ACC112 (cell line): ENCODE data around the gene ST7.
A peak's percentile ranks its signal among the peaks of the same experiment; 100 is the strongest.

ENCODE experiments used
- H2AFZ ChIP-seq: fragments of 200-600 bp; sonication (generic); one replicate; pipeline ENCODE4 v1.6.0; 2017; ENCODE audit warnings: antibody characterized with exemption, low read length; ENCODE audit not compliant: unreplicated experiment
- H3K27ac ChIP-seq: fragments of 200-600 bp; sonication (generic); 2 replicates; pipeline ENCODE4 v1.5.1; 2014; ENCODE audit warnings: low read depth, mild to moderate bottlenecking, antibody characterized with exemption, low read length, moderate library complexity
- H3K27me3 ChIP-seq: fragments of 200-600 bp; sonication (generic); 2 replicates; pipeline ENCODE4 v1.6.1; 2014; ENCODE audit warnings: mild to moderate bottlenecking, antibody characterized with exemption, low read length, moderate library complexity, mixed read lengths; ENCODE audit not compliant: insufficient read depth
- H3K36me3 ChIP-seq: fragments of 200-600 bp; sonication (generic); 2 replicates; pipeline ENCODE4 v1.6.1; 2016; ENCODE audit warnings: mild to moderate bottlenecking, antibody characterized with exemption, low read length, moderate library complexity, mixed read lengths; ENCODE audit not compliant: insufficient read depth
- H3K4me1 ChIP-seq: fragments of 200-600 bp; sonication (generic); one replicate; pipeline ENCODE4 v1.6.1; 2016; ENCODE audit warnings: low read length, mixed read lengths; ENCODE audit not compliant: insufficient read depth, unreplicated experiment, control insufficient read depth
- H3K4me3 ChIP-seq: fragments of 200-600 bp; sonication (generic); 2 replicates; pipeline ENCODE4 v1.5.1; 2014; ENCODE audit warnings: mild to moderate bottlenecking, low read depth, low read length
- H3K79me2 ChIP-seq: fragments of 200-600 bp; sonication (generic); one replicate; pipeline ENCODE4 v1.6.0; 2016; ENCODE audit warnings: low read length; ENCODE audit not compliant: control insufficient read depth, unreplicated experiment, insufficient read depth

Gene ST7

DNA sequence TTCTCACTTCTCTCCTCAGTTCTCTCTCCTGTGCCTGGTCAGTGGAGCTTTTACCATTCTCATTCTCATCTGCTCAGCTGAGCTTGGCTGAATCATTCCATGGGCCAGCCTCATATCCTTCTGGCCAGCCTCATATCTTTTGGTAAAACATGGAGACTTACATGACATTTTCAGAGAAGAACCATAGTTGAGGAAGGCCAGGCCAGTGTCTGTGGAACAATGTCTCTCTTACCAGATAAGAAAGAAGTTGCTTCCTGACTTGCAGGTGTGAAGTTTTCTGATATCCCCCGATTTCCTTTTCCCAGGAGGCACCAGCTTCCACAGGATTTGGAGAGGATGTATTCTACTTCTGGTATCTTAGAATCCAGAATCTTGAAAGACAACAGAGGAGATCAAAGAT lies 24.7 kb downstream of the ST7 start:
- Histone ChIP-seq H3K4me3 (no peak overlapping the region), H3K79me2 (peaks cover 5% of the 10 kb centered on the region), H2AFZ (no peak overlapping the region), H3K36me3 (no peaks in the 10 kb centered on the region), H3K27me3 (no peaks in the 10 kb centered on the region), H3K27ac (no peak overlapping the region), H3K4me1 (peaks cover 10% of the 10 kb centered on the region)

DNA sequence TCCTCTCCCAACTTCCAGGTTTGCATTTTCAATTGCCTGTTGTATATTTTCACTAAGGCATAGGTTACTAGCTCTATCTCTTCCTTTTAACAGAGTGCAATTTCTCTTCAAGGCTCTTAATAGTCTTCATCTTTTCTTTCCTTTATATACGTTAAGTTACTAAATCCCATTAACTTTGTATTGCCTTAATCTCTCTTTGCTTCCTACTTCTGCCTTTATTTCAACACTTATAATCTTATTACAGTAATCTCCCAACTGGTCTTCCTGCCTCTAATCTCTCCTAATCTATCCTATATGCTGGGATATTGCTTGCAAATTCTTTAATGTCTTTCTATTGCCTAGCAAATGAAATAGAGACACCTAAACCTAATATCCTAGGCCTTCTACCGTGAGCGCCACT lies 26.1 kb downstream of the ST7 start:
- Histone ChIP-seq H3K4me3 (no peak overlapping the region), H3K36me3 (no peaks in the 10 kb centered on the region), H3K27ac (no peak overlapping the region), H3K4me1 (peaks cover 10% of the 10 kb centered on the region), H3K79me2 (no peaks in the 10 kb centered on the region), H2AFZ (no peak overlapping the region), H3K27me3 (no peaks in the 10 kb centered on the region)

DNA sequence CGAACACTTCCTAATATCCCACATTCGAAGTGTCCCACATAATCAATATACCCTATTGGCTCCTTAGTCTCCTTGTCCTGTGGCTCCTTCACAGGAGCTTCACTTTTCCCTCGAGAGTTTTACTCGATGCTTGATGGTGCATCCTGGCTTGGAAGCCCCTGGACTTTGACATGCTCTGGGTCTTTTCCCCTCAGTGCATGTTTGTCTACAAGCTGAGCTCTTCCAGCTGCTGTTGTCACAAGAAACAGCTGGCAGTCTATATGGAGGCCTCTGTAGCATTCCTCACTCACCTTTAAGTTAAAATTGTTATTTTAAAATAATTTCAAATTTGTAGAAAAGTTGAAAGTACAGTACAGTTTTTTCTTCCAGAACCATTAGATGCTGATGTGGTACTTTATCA lies 27.1 kb downstream of the ST7 start:
- no peak overlapping the region for H3K27ac ChIP-seq
- no peaks in the 10 kb centered on the region for H3K36me3 ChIP-seq
- H3K4me1 ChIP-seq, result peaks cover 10% of the 10 kb centered on the region
- no peaks in the 10 kb centered on the region for H3K79me2 ChIP-seq
- H2AFZ ChIP-seq, result no peak overlapping the region
- H3K4me3 ChIP-seq, result no peak overlapping the region
- H3K27me3 ChIP-seq, result no peaks in the 10 kb centered on the region

DNA sequence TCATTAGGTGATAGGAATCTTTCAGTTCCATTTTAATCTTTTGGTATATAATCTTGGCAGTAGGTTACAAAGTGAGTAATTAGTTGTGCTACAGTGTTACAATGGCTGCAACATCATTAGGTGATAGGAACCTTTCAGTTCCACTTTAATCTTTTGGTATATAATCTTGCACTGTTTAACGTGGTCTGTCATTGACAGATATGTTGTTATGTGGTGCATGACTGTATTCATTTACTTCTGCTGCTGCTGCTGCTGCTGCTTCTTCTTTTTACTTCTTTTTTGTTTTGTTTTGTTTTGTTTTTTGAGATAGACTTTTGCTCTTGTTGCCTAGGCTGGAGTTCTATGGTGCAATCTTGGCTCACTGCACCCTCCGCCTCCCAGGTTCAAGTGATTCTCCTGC lies 28.6 kb downstream of the ST7 start:
- peaks cover 14% of the 10 kb centered on the region for H3K4me1 ChIP-seq
- H3K36me3 ChIP-seq, result no peaks in the 10 kb centered on the region
- no peak overlapping the region for H3K4me3 ChIP-seq
- H3K27ac ChIP-seq, result no peak overlapping the region
- no peak overlapping the region for H2AFZ ChIP-seq
- peaks cover 1% of the 10 kb centered on the region for H3K79me2 ChIP-seq
- H3K27me3 ChIP-seq, result no peaks in the 10 kb centered on the region

DNA sequence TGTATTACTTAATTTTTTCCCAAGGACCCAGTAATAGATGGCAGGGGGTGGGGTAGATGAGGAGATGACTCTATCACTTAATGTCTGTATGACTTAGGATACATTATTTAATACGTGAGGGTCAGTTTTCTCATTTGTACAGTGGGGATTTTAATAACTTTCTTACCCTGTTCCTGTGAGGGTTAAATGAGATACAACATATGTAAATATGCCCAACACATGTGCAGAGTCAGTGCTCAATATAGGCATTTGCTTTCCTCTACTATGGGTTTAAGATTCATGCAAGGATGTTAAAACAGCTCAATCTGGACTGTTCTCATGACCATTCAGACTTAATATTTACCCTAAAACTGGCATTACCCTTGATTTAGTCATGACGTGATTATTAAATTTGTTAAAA lies 31.2 kb downstream of the ST7 start:
- H3K79me2 ChIP-seq, result peaks cover 12% of the 10 kb centered on the region
- H3K27me3 ChIP-seq, result no peaks in the 10 kb centered on the region
- H3K4me3 ChIP-seq, result no peak overlapping the region
- no peaks in the 10 kb centered on the region for H3K36me3 ChIP-seq
- peaks cover 10% of the 10 kb centered on the region for H3K4me1 ChIP-seq
- no peak overlapping the region for H3K27ac ChIP-seq
- no peak overlapping the region for H2AFZ ChIP-seq

DNA sequence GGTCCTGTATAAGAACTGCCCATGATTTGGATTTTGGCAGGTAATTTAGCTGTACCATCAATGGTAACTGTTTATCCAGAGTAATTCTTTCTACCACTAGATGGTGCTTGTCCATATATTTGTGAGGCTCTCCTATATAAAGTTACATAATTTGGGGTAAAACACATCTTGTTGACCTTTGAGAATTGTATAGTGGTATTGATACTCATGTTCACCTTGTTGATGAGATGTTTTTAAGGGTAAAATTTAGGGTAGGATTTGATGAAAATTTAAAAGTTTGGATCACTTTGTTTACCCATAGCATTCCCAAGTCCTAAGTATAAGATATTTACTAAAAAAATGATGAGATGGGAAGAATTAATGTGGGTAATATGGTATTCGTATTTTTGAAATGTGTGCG lies 31.6 kb downstream of the ST7 start:
- Histone ChIP-seq H3K36me3 (no peaks in the 10 kb centered on the region), H3K27ac (no peak overlapping the region), H3K79me2 (peaks cover 12% of the 10 kb centered on the region), H2AFZ (no peak overlapping the region), H3K27me3 (no peaks in the 10 kb centered on the region), H3K4me3 (no peak overlapping the region), H3K4me1 (peaks cover 10% of the 10 kb centered on the region)

DNA sequence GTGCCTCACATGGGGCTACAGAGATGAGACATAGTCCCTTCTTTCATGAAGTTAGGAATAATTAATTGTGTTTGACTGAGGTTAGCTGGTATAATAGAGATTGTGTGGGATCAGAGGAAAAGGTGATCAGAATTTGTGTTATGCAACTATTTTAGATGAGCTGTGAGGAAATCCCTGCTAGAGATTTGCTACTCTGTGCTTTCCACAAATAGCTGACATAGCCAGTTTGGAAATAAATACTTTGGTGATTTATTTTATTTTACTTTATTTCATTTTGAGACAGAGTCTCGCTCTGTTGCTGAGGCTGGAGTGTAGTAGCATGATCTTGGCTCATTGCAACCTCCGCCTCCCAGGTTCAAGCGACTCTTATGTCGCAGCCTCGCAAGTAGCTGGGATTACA lies 32.3 kb downstream of the ST7 start:
- Histone ChIP-seq H3K4me1 (peaks cover 16% of the 10 kb centered on the region), H2AFZ (no peak overlapping the region), H3K36me3 (no peaks in the 10 kb centered on the region), H3K27ac (no peak overlapping the region), H3K79me2 (peaks cover 16% of the 10 kb centered on the region), H3K27me3 (no peaks in the 10 kb centered on the region), H3K4me3 (no peak overlapping the region)

DNA sequence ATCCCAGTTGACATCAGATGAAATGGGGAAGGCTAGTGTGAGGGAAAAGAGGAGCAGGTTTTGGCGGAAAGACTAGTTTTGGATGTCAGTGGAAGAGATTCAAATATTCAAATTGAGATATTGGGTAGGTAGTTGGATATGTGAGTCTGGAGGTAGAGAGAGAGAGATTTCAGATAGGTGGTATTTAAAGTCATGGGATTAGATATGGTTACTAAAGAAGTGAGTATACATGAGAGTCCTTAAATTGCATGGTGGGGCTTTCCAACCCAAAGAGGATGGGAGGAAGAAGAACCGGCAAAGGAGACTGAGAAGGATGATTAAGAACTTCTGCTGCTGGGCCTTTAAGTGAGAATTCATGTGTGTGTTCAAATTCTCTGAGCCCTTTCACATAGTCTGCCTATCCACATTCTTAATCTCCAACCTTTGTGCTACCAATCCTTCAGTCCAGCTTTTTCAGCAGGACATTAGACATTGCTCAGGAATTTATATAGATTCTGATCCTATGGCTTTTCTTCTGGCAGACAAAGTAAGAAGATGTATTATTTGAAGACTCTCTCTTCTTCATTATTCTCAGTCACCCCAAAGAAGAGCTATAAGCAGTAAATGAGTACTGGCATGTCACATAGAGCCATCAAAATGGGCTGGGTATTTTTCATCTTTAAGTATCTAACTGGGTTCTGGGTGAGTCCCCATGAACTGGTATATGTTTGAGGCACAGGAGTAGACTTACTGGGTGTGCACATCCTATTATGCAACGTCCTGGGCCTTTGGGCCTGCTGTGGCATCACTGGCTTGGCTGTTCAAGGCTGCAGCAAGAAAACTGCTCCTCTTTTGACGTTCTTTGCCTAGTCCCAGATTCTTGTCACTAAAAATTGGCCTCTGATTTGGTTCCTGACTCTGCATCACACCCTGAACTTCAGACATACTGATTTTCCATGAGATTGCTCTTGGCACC lies 33.6 kb downstream of the ST7 start:
- Histone ChIP-seq H3K27me3 (no peaks in the 10 kb centered on the region), H3K4me1 (peaks cover 16% of the 10 kb centered on the region), H3K79me2 (peaks cover 21% of the 10 kb centered on the region), H2AFZ (no peak overlapping the region), H3K27ac (peak overlapping the region; percentile 24; the same call in 1 of the 2 replicates), H3K36me3 (no peaks in the 10 kb centered on the region), H3K4me3 (no peak overlapping the region)

DNA sequence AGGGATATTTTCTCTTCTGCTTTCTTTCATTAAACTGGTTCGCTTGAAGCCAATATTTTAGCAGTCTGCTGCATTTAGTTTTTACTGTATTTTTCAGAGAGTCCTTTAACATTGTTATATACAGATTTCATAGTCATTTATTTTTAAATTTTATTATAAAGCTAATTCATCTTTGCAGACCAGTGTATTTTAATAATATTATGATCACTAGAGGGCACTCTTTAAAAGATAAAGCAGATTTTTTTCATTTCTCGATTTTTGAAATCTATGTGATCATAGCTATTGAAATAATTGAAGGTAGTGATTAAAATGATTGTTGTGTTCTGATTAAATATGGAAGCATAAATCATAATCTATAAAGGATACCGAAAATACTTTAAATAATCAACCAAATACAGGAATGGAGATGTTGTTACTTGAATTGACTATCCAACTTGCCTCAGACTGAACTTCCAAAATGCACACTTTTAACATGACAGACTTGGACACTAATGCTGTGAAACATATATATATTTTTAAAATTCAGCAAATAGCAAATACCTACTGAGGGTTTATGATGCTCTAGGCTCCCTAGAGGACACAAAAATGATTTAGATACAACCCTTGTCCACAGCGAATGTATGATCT lies 35.2 kb downstream of the ST7 start:
- no peak overlapping the region for H2AFZ ChIP-seq
- no peak overlapping the region for H3K27ac ChIP-seq
- peaks cover 21% of the 10 kb centered on the region for H3K79me2 ChIP-seq
- no peak overlapping the region for H3K4me3 ChIP-seq
- no peaks in the 10 kb centered on the region for H3K36me3 ChIP-seq
- no peaks in the 10 kb centered on the region for H3K27me3 ChIP-seq
- peaks cover 16% of the 10 kb centered on the region for H3K4me1 ChIP-seq

DNA sequence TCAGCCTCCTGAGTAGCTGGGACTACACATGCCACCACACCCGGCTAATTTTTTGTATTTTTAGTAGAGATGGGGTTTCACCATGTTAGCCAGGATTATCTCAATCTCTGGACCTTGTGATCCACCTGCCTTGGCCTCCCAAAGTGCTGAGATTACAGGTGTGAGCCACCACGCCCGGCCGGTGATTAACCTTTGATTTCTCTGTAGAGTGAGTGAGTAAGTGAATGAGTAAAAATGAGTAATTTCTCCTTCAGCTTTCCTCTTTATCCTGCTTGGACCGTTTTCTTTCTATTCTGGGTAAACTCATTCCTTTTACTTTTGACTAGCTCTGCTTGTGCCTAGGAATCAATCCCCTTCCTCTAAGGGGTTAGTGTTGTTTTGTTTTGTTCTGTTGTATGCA lies 36.8 kb downstream of the ST7 start:
- Histone ChIP-seq H3K27me3 (no peaks in the 10 kb centered on the region), H3K36me3 (no peaks in the 10 kb centered on the region), H3K27ac (no peak overlapping the region), H3K4me1 (peaks cover 16% of the 10 kb centered on the region), H3K79me2 (peaks cover 21% of the 10 kb centered on the region), H2AFZ (no peak overlapping the region), H3K4me3 (no peak overlapping the region; the same call in 1 of the 2 replicates)

DNA sequence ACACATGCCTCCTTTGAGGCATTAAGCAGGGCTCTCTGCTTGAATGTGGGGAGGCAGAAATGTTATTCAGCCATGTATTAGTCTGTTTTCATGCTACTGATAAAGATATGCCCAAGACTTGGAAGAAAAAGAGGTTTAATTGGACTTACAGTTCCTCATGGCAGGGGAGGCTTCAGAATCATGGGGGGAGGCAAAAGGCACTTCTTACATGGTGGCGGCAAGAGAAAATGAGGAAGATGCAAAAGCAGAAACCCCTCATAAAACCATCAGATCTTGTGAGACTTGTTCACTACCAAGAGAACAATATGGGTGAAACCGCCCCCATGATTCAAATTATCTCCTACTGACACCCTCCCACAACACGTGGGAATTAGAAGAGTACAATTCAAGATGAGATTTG lies 37.9 kb downstream of the ST7 start:
- Histone ChIP-seq H3K27ac (no peak overlapping the region), H3K79me2 (peaks cover 21% of the 10 kb centered on the region), H3K27me3 (no peaks in the 10 kb centered on the region)

More for the DNA sequence above, 37.9 kb downstream of the ST7 start:
- no peak overlapping the region for H3K4me3 ChIP-seq
- H2AFZ ChIP-seq, result no peak overlapping the region
- peaks cover 16% of the 10 kb centered on the region for H3K4me1 ChIP-seq
- H3K36me3 ChIP-seq, result no peaks in the 10 kb centered on the region
